DMS 273 treated with DMSO at 0.1 percent for 48 hours (cell line): ENCODE data around the gene GALM.
"Not testable (repeated sequence)": the region's sequence is repeated elsewhere in the genome, so short reads cannot be mapped to it uniquely, and the experiment has no call there.

Experiments
- DNase-seq: peaks from one replicate; lab custom pipeline; 2025; lab: John Stamatoyannopoulos, UW

GALM gene

GRCh38 chr2:38665854-38666555 is at the start of gene GALM:
TSS of gene GALM (plus strand) at chr2:38666114. CDS start at chr2:38666162, 48 bp downstream.
- DNase-seq: no peak

- DNase-seq: no peak
These were observed 48.6 kb upstream of the GALM start for GRCh38 chr2:38617301-38617700.

- DNase-seq: no peak
These were observed 46.3 kb upstream of the GALM start for GRCh38 chr2:38619458-38620164.

- DNase-seq: no peak
These were observed 45.5 kb upstream of the GALM start for GRCh38 chr2:38620282-38620977.

GRCh38 chr2:38621018-38621417 is 44.9 kb upstream of the GALM start:
- no peak for DNase-seq

- no peak for DNase-seq
These were observed 43.7 kb upstream of the GALM start for GRCh38 chr2:38622210-38622609.

GRCh38 chr2:38626326-38627035 is 39.4 kb upstream of the GALM start:
- no peak for DNase-seq

- no peak for DNase-seq
These were observed 38.5 kb upstream of the GALM start for GRCh38 chr2:38627391-38627790.

- DNase-seq: no peak
These were observed 36.2 kb upstream of the GALM start for GRCh38 chr2:38629684-38630083.

- DNase-seq: no peak
These were observed 33.9 kb upstream of the GALM start for GRCh38 chr2:38631976-38632375.

- DNase-seq: no peak
These were observed 32.9 kb upstream of the GALM start for GRCh38 chr2:38632980-38633379.

GRCh38 chr2:38633895-38634294 is 32.0 kb upstream of the GALM start:
- no peak for DNase-seq

- DNase-seq: no peak
These were observed 31.2 kb upstream of the GALM start for GRCh38 chr2:38634684-38635083.

GRCh38 chr2:38635139-38635538 is 30.8 kb upstream of the GALM start:
- DNase-seq: no peak

GRCh38 chr2:38636069-38636468 is 29.8 kb upstream of the GALM start:
- DNase-seq: no peak

- not testable (repeated sequence) for DNase-seq
These were observed 23.4 kb upstream of the GALM start for GRCh38 chr2:38642373-38643017.

- DNase-seq: no peak
These were observed 22.8 kb upstream of the GALM start for GRCh38 chr2:38643021-38643671.

- DNase-seq: not testable (repeated sequence)
These were observed 22.0 kb upstream of the GALM start for GRCh38 chr2:38643683-38644511.

- DNase-seq: no peak
These were observed 17.7 kb upstream of the GALM start for GRCh38 chr2:38648107-38648761.

- no peak for DNase-seq
These were observed 16.7 kb upstream of the GALM start for GRCh38 chr2:38649176-38649728.
